Lower leg skin (tissue), 4 donors: ENCODE data around the gene TMEM9. TPM values are rescaled to one million over a fixed set of nuclear protein-coding genes. Genes with fewer than 3 reads are reported as not detected.

Source experiments
- DNase-seq, 2 donors: peaks; one replicate each; pipeline ENCODE4 v3.0.0-alpha.2; 2019; ENCODE audit warnings: low spot score in 2 of 2
- H3K4me3 ChIP-seq: fragments of 200-600 bp; sonication (generic); 2 replicates; pipeline ENCODE4 v1.5.1; 2017; ENCODE audit warnings: mild to moderate bottlenecking, low read depth; ENCODE audit not compliant: poor library complexity, severe bottlenecking
- CTCF ChIP-seq, 3 donors: fragments of 450-650 bp; IDR thresholded peaks; one replicate each; pipeline ENCODE4 v1.5.1; 2016; ENCODE audit warnings: antibody characterized with exemption in 3 of 3, mild to moderate bottlenecking in 3 of 3, moderate library complexity in 2 of 3
- POLR2A ChIP-seq, 2 donors: fragments of 450-650 bp; IDR thresholded peaks; one replicate each; pipeline ENCODE4 v1.6.1; 2016 to 2017; ENCODE audit warnings: antibody characterized with exemption in 2 of 2, mild to moderate bottlenecking in 1 of 2, moderate library complexity in 1 of 2
- WGBS, 2 donors: methylation state at CpG; one replicate each; pipeline ENCODE4 v1.1.5; 2018; 5-methylcytosine and 5-hydroxymethylcytosine counted together
- intact Hi-C: fragments of 100-400 bp; cut with DNase I; formaldehyde crosslinking; loops from one replicate; pipeline ENCODE4 v1.15.0; 2023; ENCODE audit warnings: low total_unique reads
- total RNA-seq, 4 donors: library from RNA; depleted of rRNA; stranded (reverse); fragments of >200 nt; gene quantifications; one replicate each; pipeline ENCODE4 v1.1.0, GENCODE V29; 2016

Gene TMEM9
- total RNA-seq, 4 donors from 2014 or later: 32.3 to 48.5 (median 45.9) TPM

GRCh38 chr1:201111156-201111555 lies 43.1 kb downstream of the TMEM9 start:
- intact Hi-C loops: no loop called here
- 85 to 86% methylated on average over 7 of the region's 7 CpGs for WGBS, 2 donors
- TF ChIP-seq POLR2A (IDR thresholded peaks at IDR 0.05) (no peak), CTCF (IDR thresholded peaks at IDR 0.05) (no peak)
- no peak overlapping the region for H3K4me3 ChIP-seq
- no peak for DNase-seq

- DNase-seq: no peak
- intact Hi-C loops: no loop called here
- H3K4me3 ChIP-seq: no peak overlapping the region
- TF ChIP-seq POLR2A (IDR thresholded peaks at IDR 0.05) (no peak), CTCF (IDR thresholded peaks at IDR 0.05) (no peak)
- 92 to 95% methylated on average over 5 of the region's 5 CpGs for WGBS, 2 donors
Observed at GRCh38 chr1:201110616-201111015, 43.7 kb downstream of the TMEM9 start.

GRCh38 chr1:201110138-201110537 lies 44.1 kb downstream of the TMEM9 start:
- intact Hi-C loops: no loop called here
- no peak for DNase-seq
- TF ChIP-seq POLR2A (IDR thresholded peaks at IDR 0.05) (no peak), CTCF (IDR thresholded peaks at IDR 0.05) (no peak)
- no peak overlapping the region for H3K4me3 ChIP-seq
- 88 to 93% methylated on average over 10 of the region's 10 CpGs for WGBS, 2 donors

GRCh38 chr1:201109651-201110050 lies 44.6 kb downstream of the TMEM9 start:
- no peak for DNase-seq
- intact Hi-C loops: no loop called here
- TF ChIP-seq POLR2A (IDR thresholded peaks at IDR 0.05): no peak
- no peak for TF ChIP-seq CTCF (IDR thresholded peaks at IDR 0.05)
- WGBS, 2 donors: 93 to 100% methylated on average over 1 of the region's 1 CpG
- no peak overlapping the region for H3K4me3 ChIP-seq

GRCh38 chr1:201108614-201109013 lies 45.7 kb downstream of the TMEM9 start:
- no peak for DNase-seq
- H3K4me3 ChIP-seq: no peak overlapping the region
- 57 to 78% methylated on average over 1 of the region's 1 CpG for WGBS, 2 donors
- no peak for TF ChIP-seq POLR2A (IDR thresholded peaks at IDR 0.05)
- no peak for TF ChIP-seq CTCF (IDR thresholded peaks at IDR 0.05)
- intact Hi-C loops: no loop called here

GRCh38 chr1:201105688-201106087 lies 48.6 kb downstream of the TMEM9 start:
- WGBS, 2 donors: 52 to 60% methylated on average over 5 of the region's 5 CpGs
- intact Hi-C loops: no loop called here
- TF ChIP-seq POLR2A (IDR thresholded peaks at IDR 0.05) (no peak), CTCF (IDR thresholded peaks at IDR 0.05) (no peak)
- H3K4me3 ChIP-seq: no peak overlapping the region
- DNase-seq: no peak
